Pancreas (tissue), 10 donors: Measurements from ENCODE around the gene GPR151. TPM values are rescaled to one million over a fixed set of nuclear protein-coding genes. Genes with fewer than 3 reads are reported as not detected.

Experiments used
- ATAC-seq, 4 donors: fragments of 200-7000 bp; cut with Tn5 transposase; one replicate each; pipeline versions ENCODE4 v1.8.0 to v1.9.1; 2020; ENCODE audit warnings: mild to moderate bottlenecking in 4 of 4, moderate library complexity in 4 of 4
- DNase-seq, 6 donors: peaks; one replicate each; pipeline ENCODE4 v3.0.0-alpha.2; 2020
- FAIRE-seq: peaks from 2 replicates; lab custom pipeline; 2012; peaks lifted over from hg19 to GRCh38; lab: Jason Lieb, UNC
- H3K27ac ChIP-seq, 4 donors: fragments of 200-600 bp; sonication (generic); 1 replicate in 3 of 4; 2 replicates in 1 of 4; pipeline versions ENCODE4 v1.5.0 to v1.8.0; 2020
- H3K27me3 ChIP-seq, 4 donors: fragments of 200-600 bp; one replicate each; pipeline ENCODE4 v1.8.0; 2021
- H3K36me3 ChIP-seq, 3 donors: fragments of 200-600 bp; sonication (generic) in 1 of 3; one replicate each; pipeline versions ENCODE4 v1.5.0 to v1.8.0; 2020 to 2021
- H3K4me1 ChIP-seq, 3 donors: fragments of 200-600 bp; one replicate each; pipeline ENCODE4 v1.8.0; 2021
- H3K4me3 ChIP-seq, 4 donors: fragments of 200-600 bp; sonication (generic) in 2 of 4; one replicate each; pipeline versions ENCODE4 v1.5.0 to v1.8.0; 2020 to 2021
- H3K9me3 ChIP-seq, 4 donors: fragments of 200-600 bp; one replicate each; pipeline ENCODE4 v1.8.0; 2021
- WGBS, 2 donors: extraction: QIAGEN DNeasy Blood & Tissue Kit; methylation state at CpG; one replicate each; pipeline ENCODE4 v1.1.7; 2013; 5-methylcytosine and 5-hydroxymethylcytosine counted together
- intact Hi-C, 3 donors: fragments of 100-400 bp; cut with DNase I; formaldehyde crosslinking; loops; one replicate each; pipeline versions ENCODE4 v1.11.1 to v1.14.2; 2022
- polyA plus RNA-seq, 2 donors: library from polyadenylated mRNA; stranded (reverse); fragments of 200-250 nt; gene quantifications; one replicate each; pipeline ENCODE4 v1.2.3, GENCODE V29; 2013
- total RNA-seq, 6 donors: library from RNA; stranded (reverse); fragmentation: NEBNext Ultra II Directional in 4 of 6; extraction: Animal tissue kit (Norgen Biotek cat#: 25700) in 4 of 6; gene quantifications; one replicate each; pipeline versions ENCODE4 v1.2.1 to v1.2.4, GENCODE V29; 2021 to 2023
- TF ChIP-seq, protein P1 (sequence below), 4 donors: fragments of 200-600 bp; sonication (generic) in 3 of 4; IDR thresholded peaks; one replicate each; pipeline versions ENCODE4 v1.5.0 to v1.8.0; 2021; ENCODE audit warnings: antibody characterized with exemption in 4 of 4
- donor health status: healthy with polysubstance abuse.
- donor health status: DM: no; HTN: no; CAD: no; lungs with moderate emphysema.
- donor health status: DM: no; HTN: no; CAD: no.
- donor health status: control.
- donor health status: control.
- donor health status: Bipolar disorder and iron deficiency.
- donor health status: DM: yes; HTN: yes; CAD: no.
- donor health status: DM: no; HTN: no; CAD: no.
- donor health status: DM: no; HTN: no; CAD: no.
- donor health status: DM: yes; HTN: yes; CAD: no.

The GPR151 gene
- total and polyA plus RNA-seq, 8 donors, result not detected

GRCh38 chr5:146553446-146553845 lies 37.5 kb upstream of the GPR151 start:
- TF ChIP-seq, protein P1, sequence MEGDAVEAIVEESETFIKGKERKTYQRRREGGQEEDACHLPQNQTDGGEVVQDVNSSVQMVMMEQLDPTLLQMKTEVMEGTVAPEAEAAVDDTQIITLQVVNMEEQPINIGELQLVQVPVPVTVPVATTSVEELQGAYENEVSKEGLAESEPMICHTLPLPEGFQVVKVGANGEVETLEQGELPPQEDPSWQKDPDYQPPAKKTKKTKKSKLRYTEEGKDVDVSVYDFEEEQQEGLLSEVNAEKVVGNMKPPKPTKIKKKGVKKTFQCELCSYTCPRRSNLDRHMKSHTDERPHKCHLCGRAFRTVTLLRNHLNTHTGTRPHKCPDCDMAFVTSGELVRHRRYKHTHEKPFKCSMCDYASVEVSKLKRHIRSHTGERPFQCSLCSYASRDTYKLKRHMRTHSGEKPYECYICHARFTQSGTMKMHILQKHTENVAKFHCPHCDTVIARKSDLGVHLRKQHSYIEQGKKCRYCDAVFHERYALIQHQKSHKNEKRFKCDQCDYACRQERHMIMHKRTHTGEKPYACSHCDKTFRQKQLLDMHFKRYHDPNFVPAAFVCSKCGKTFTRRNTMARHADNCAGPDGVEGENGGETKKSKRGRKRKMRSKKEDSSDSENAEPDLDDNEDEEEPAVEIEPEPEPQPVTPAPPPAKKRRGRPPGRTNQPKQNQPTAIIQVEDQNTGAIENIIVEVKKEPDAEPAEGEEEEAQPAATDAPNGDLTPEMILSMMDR (IDR thresholded peaks at IDR 0.05), result no peak
- WGBS, 2 donors, result 44 to 61% methylated on average over 3 of the region's 3 CpGs
- intact Hi-C loops, result loop anchor here in 1 of 3 donors (10.0 kb wide), 1 partner anchor 421 kb away; no protein-coding TSS in a partner anchor

DNA sequence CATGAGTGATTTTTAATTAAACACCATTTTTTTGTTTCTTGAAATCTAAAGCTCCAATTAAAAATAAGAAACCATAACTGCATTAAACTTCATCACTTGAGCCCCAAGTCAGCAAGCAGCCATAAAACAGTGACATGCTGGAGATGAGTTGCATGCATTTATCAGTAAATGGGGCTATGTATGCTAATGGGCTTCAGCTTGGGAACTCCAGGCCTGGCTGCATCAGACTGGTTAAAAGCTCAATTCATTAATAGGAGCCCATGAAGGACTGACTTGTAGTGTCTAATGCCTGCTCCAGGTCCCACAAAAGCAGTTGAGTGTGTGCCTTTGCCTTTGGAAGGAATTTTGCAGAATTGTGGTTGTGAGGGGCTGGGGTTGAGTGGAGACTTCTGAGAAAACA lies 33.6 kb upstream of the GPR151 start:
- TF ChIP-seq, protein P1 (IDR thresholded peaks at IDR 0.05), result no peak
- DNase-seq (no peak), FAIRE-seq (no peak), ATAC-seq (no peak)
- H3K4me3 ChIP-seq, result no peak overlapping the region
- H3K9me3 ChIP-seq, result no peaks in the 10 kb centered on the region
- intact Hi-C loops, result loop anchor here (10.0 kb wide), 4 partner anchors 405 to 645 kb away; no protein-coding TSS in a partner anchor
- H3K4me1 ChIP-seq, result no peaks in the 10 kb centered on the region
- no peak overlapping the region for H3K27ac ChIP-seq
- H3K36me3 ChIP-seq, result no peaks in the 10 kb centered on the region
- no peaks in the 10 kb centered on the region for H3K27me3 ChIP-seq

More at GRCh38 chr5:146553446-146553845, 37.5 kb upstream of the GPR151 start:
- no peak for DNase-seq
- Histone ChIP-seq H3K4me3 (no peak overlapping the region), H3K9me3 (no peaks in the 10 kb centered on the region), H3K27ac (no peak overlapping the region), H3K4me1 (no peaks in the 10 kb centered on the region), H3K36me3 (no peaks in the 10 kb centered on the region), H3K27me3 (no peaks in the 10 kb centered on the region)
- no peak for FAIRE-seq
- no peak for ATAC-seq

GRCh38 chr5:146548781-146549449 lies 32.9 kb upstream of the GPR151 start:
- TF ChIP-seq, protein P1 (IDR thresholded peaks at IDR 0.05), result no peak
- Histone ChIP-seq H3K9me3 (no peaks in the 10 kb centered on the region), H3K27me3 (no peaks in the 10 kb centered on the region), H3K27ac (no peak overlapping the region), H3K36me3 (no peaks in the 10 kb centered on the region), H3K4me1 (no peaks in the 10 kb centered on the region), H3K4me3 (no peak overlapping the region)
- WGBS, 2 donors, result 35 to 41% methylated on average over 2 of the region's 2 CpGs
- no peak for FAIRE-seq
- DNase-seq, result no peak
- ATAC-seq, result no peak
- intact Hi-C loops, result loop anchor here (10.0 kb wide), 3 partner anchors 406 to 646 kb away; no protein-coding TSS in a partner anchor

GRCh38 chr5:146544232-146544631 lies 28.2 kb upstream of the GPR151 start:
- TF ChIP-seq, protein P1 (IDR thresholded peaks at IDR 0.05), result no peak
- H3K9me3 ChIP-seq, result no peaks in the 10 kb centered on the region
- no peaks in the 10 kb centered on the region for H3K36me3 ChIP-seq
- no peak overlapping the region for H3K27ac ChIP-seq
- intact Hi-C loops, result loop anchor here (10.0 kb wide), 3 partner anchors 411 to 651 kb away; no protein-coding TSS in a partner anchor
- H3K27me3 ChIP-seq, result no peaks in the 10 kb centered on the region
- ATAC-seq (no peak), FAIRE-seq (no peak), DNase-seq (no peak)
- no peaks in the 10 kb centered on the region for H3K4me1 ChIP-seq
- H3K4me3 ChIP-seq, result no peak overlapping the region
